AG20443 (cell line): ENCODE data around the gene DLD.
"Not testable (repeated sequence)": the region's sequence is repeated elsewhere in the genome, so short reads cannot be mapped to it uniquely, and the experiment has no call there.

ENCODE experiments used
- DNase-seq: peaks from one replicate; pipeline ENCODE4 v3.0.0; 2012; ENCODE audit warnings: low spot score, mixed read lengths

Gene DLD

GRCh38 chr7:107874605-107875446 lies 16.2 kb upstream of the DLD start:
- peak; percentile 72 for DNase-seq

- DNase-seq, result no peak
Observed at GRCh38 chr7:107876916-107877315, 14.1 kb upstream of the DLD start.

GRCh38 chr7:107877731-107878382 lies 13.1 kb upstream of the DLD start:
- DNase-seq, result no peak

GRCh38 chr7:107878636-107879035 lies 12.3 kb upstream of the DLD start:
- no peak for DNase-seq

GRCh38 chr7:107879400-107880035 lies 11.5 kb upstream of the DLD start:
- DNase-seq, result peak; percentile 59

DNA sequence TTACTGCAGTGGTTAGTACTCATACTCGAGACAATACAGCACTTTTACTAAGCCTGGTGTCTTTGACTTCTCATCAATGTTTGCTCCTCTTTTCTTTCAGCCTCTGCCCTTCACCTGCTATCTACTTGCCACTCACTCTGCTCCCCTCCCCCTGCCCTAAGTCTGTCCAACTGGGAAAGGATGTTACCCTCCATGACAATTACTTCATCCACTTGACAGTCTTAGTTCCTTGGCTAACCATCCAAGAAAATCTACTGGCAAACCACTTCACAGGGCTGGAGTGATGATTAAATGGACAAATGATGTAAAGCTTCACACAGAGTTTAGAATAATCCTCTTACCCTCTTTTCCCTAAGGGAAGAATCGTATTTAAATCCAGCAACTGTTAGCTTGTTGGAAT lies 8.2 kb upstream of the DLD start:
- no peak for DNase-seq

DNA sequence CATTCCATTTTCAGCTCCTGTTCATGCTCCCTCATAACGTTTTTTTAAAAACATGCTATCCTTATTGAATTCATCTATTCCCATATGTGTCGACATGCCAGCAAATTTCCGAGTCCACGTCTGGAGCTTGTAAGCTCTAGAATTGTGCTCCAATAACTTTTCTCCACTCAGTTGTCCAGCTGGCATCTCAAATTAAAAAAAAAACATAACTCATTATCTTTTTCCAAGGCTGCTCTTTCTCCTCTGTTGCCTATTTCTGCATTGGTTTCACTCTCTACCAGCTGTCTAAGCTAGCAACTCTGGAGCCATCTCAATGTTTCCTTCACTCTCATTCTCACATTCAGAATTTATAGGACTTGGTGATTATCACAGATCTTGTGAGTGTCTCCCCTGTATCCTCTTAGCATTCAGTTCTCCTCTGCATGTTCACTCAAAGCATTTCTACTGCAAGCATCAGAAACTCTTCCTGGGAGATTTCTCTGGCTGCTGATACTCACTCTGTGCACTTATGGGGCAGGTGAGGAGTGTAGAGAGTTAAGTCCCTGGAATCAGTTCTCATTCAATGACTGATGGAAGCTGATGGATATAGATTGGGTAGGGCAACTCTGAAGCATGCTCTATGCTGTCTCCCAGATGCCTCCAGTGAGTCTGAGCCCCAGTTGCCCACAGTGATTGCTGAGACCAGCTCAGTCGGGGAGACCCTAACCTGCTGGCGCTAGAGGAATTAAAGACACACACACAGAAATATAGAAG lies 6.7 kb upstream of the DLD start:
- no peak for DNase-seq

DNA sequence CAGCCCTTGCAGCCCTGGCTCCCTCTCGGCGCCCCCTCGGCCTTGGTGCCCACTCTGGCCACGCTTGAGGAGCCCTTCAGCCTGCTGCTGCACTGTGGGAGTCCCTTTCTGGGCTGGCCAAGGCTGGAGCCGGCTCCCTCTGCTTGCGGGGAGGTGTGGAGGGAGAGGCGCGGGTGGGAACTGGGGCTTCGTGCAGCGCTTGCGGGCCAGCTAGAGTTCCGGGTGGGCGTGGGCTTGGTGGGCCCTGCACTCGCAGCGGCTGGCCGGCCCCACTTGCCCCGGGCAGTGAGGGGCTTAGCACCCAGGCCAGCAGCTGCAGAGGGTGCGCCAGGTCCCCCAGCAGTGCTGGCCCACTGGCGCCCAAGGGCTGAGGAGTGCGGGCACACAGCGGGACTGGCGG lies 3.2 kb upstream of the DLD start:
- not testable (repeated sequence) for DNase-seq

- DNase-seq, result no peak
Observed at GRCh38 chr7:107889992-107890391, 991 bp upstream of the DLD start.

GRCh38 chr7:107890493-107890961 lies 456 bp upstream of the DLD start:
- peak; percentile 17 for DNase-seq

GRCh38 chr7:107891636-107892366 lies 818 bp downstream of the DLD start:
- no peak for DNase-seq

GRCh38 chr7:107892367-107892741 lies 1.4 kb downstream of the DLD start:
- not testable (repeated sequence) for DNase-seq

- no peak for DNase-seq
Observed at GRCh38 chr7:107898997-107899594, 8.1 kb downstream of the DLD start.

GRCh38 chr7:107900496-107901015 lies 9.6 kb downstream of the DLD start:
- no peak for DNase-seq

- no peak for DNase-seq
Observed at GRCh38 chr7:107902381-107902780, 11.4 kb downstream of the DLD start.

DNA sequence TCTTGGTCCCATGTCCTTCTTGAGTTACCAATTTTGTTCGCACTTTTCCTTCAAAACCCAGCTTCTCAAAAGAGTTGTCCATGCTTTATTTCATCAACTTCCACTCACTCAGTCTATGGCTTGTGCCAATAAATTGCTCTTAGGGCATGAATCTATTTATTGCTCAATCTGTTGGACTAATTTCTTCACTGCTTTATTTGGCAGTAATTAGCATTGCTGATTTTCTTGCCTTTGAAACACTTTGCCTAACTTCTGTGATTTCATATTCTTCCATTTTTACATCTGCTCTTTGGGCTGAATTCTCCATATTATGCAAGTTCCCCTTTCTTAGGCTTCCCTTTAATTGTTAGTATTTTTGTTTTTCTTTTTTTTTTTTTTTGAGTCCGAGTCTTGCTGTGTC lies 16.8 kb downstream of the DLD start:
- DNase-seq, result no peak

- DNase-seq, result no peak
Observed at GRCh38 chr7:107909445-107909844, 18.5 kb downstream of the DLD start.

GRCh38 chr7:107911981-107912380 lies 21.0 kb downstream of the DLD start:
- no peak for DNase-seq

DNA sequence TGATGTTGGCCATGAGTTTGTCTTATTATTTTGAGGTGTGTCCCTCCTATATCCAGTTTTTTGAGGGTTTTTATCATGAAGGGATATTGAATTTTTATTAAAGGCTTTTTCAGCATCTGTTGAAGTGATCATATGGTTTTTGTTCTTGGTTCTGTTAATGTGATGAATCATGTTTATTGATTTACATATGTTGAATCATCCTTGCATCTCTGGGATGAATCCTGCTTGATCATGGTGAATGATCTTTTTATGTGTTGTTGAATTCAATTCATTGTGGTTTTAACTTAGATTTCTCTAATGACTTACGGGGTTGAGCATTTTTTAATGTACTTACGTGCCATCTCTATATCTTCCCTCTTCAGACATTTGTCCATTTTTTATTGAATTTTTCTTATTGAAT lies 22.9 kb downstream of the DLD start:
- no peak for DNase-seq

- DNase-seq, result no peak
Observed at GRCh38 chr7:107914831-107915230, 23.8 kb downstream of the DLD start.

GRCh38 chr7:107915541-107915940 lies 24.6 kb downstream of the DLD start:
- DNase-seq, result no peak
